BLaER1 treated with 17β-estradiol and CSF1 and Interleukin-3, amounts not matched to agents 10 nM and 100 nM (cell line): ENCODE data around the gene TPM1.

Experiments used
- H3K27ac ChIP-seq, 11 experiments: shearing (Covaris generic); formaldehyde crosslinking; 2 replicates each; pipeline ENCODE4 v1.8.1; 2022
- H3K27me3 ChIP-seq, 11 experiments: shearing (Covaris generic); formaldehyde crosslinking; 2 replicates each; pipeline ENCODE4 v1.8.1; 2022
- H3K36me3 ChIP-seq, 11 experiments: shearing (Covaris generic); formaldehyde crosslinking; 2 replicates each; pipeline ENCODE4 v1.8.1; 2022
- H3K4me1 ChIP-seq, 10 experiments: shearing (Covaris generic); formaldehyde crosslinking; 2 replicates each; pipeline ENCODE4 v1.8.1; 2022
- H3K4me2 ChIP-seq, 11 experiments: shearing (Covaris generic); formaldehyde crosslinking; 2 replicates each; pipeline ENCODE4 v1.8.1; 2022
- H3K4me3 ChIP-seq, 10 experiments: shearing (Covaris generic); formaldehyde crosslinking; 2 replicates each; pipeline ENCODE4 v1.8.1; 2022
- H3K9ac ChIP-seq, 11 experiments: shearing (Covaris generic); formaldehyde crosslinking; 2 replicates each; pipeline ENCODE4 v1.8.1; 2022
- H3K9me3 ChIP-seq, 11 experiments: shearing (Covaris generic); formaldehyde crosslinking; replicated peaks in 1 of 11; 2 replicates each; pipeline ENCODE4 v1.8.1; 2022
- H4K20me1 ChIP-seq, 11 experiments: shearing (Covaris generic); formaldehyde crosslinking; 2 replicates each; pipeline ENCODE4 v1.8.1; 2022
- Cebpa-rat ChIP-seq, 11 experiments: shearing (Covaris generic); IDR thresholded peaks; 2 replicates each; pipeline ENCODE4 v1.8.1; 2022

The TPM1 gene

GRCh38 chr15:63114465-63114864 lies 71.9 kb downstream of the TPM1 start:
- Histone ChIP-seq H3K4me2 (no peak overlapping the region), H3K27ac (no peak overlapping the region)

More at GRCh38 chr15:63114465-63114864, 71.9 kb downstream of the TPM1 start:
- H3K4me1 ChIP-seq, result peaks cover 0 to 20% (median 0%) of the 10 kb centered on the region in 10 experiments; a peak in 6 of 20 replicates
- TF ChIP-seq Cebpa-rat (IDR thresholded peaks at IDR 0.05), result no peak
- no peak overlapping the region for H3K4me3 ChIP-seq
- peaks cover 8 to 16% (median 14%) of the 10 kb centered on the region in 11 experiments for H3K9me3 ChIP-seq
- no peaks in the 10 kb centered on the region for H3K27me3 ChIP-seq
- H3K36me3 ChIP-seq, result peaks cover 0 to 4% (median 0%) of the 10 kb centered on the region in 11 experiments; a peak in 2 of 22 replicates
- no peak overlapping the region for H3K9ac ChIP-seq
- H4K20me1 ChIP-seq, result no peaks in the 10 kb centered on the region
